Retina (tissue), 1 donor: Measurements from ENCODE around the gene RPA3.
A peak's percentile ranks its signal among the peaks of the same experiment; 100 is the strongest.

ENCODE experiments used
- DNase-seq: peaks from one replicate; pipeline ENCODE4 v3.0.0-alpha.2; 2016

The RPA3 gene

GRCh38 chr7:7650682-7651206 is 67.7 kb downstream of the RPA3 start:
- no peak for DNase-seq

GRCh38 chr7:7647495-7648036 is 70.8 kb downstream of the RPA3 start:
- DNase-seq = no peak

- no peak for DNase-seq
Observed at GRCh38 chr7:7642081-7642480, 76.3 kb downstream of the RPA3 start.

- no peak for DNase-seq
Observed at GRCh38 chr7:7641129-7641663, 77.2 kb downstream of the RPA3 start.

GRCh38 chr7:7640221-7641128 is 77.9 kb downstream of the RPA3 start, which contains the start of gene UMAD1:
Gene UMAD1 (plus strand): TSS chr7:7640752. CDS start chr7:7673372, 32,620 bp downstream.
- DNase-seq = peak; percentile 97

GRCh38 chr7:7639847-7640220 is 78.6 kb downstream of the RPA3 start:
- DNase-seq = no peak

- DNase-seq = no peak
Observed at GRCh38 chr7:7639421-7639820, 79.0 kb downstream of the RPA3 start.

GRCh38 chr7:7630626-7631329 is 87.6 kb downstream of the RPA3 start:
- no peak for DNase-seq

- DNase-seq = no peak
Observed at GRCh38 chr7:7628476-7628875, 89.9 kb downstream of the RPA3 start.

- DNase-seq = no peak
Observed at GRCh38 chr7:7620644-7621210, 97.7 kb downstream of the RPA3 start.

GRCh38 chr7:7620236-7620635 is 98.2 kb downstream of the RPA3 start:
- no peak for DNase-seq

GRCh38 chr7:7618410-7618809 is 100.0 kb downstream of the RPA3 start:
- no peak for DNase-seq

- no peak for DNase-seq
Observed at GRCh38 chr7:7617550-7617949, 100.9 kb downstream of the RPA3 start.

GRCh38 chr7:7614018-7614741 is 104.2 kb downstream of the RPA3 start:
- no peak for DNase-seq

- DNase-seq = no peak
Observed at GRCh38 chr7:7613210-7613609, 105.2 kb downstream of the RPA3 start.

GRCh38 chr7:7612519-7612918 is 105.9 kb downstream of the RPA3 start:
- DNase-seq = no peak

- no peak for DNase-seq
Observed at GRCh38 chr7:7609330-7609729, 109.1 kb downstream of the RPA3 start.

- no peak for DNase-seq
Observed at GRCh38 chr7:7607010-7607409, 111.4 kb downstream of the RPA3 start.

- DNase-seq = no peak
Observed at GRCh38 chr7:7596176-7596575, 122.2 kb downstream of the RPA3 start.

- DNase-seq = no peak
Observed at GRCh38 chr7:7595451-7595850, 123.0 kb downstream of the RPA3 start.
